Measurements from ENCODE around the gene FAM3A. TPM values are rescaled to one million over a fixed set of nuclear protein-coding genes. Genes with fewer than 3 reads are reported as not detected.

FAM3A gene
- total and polyA plus RNA-seq, 9 of the 15 experiments (the other 6 are each of a cell fraction or from before 2014, with no cell fraction given), result 0.75 to 70.6 (median 27.0) TPM

DNA sequence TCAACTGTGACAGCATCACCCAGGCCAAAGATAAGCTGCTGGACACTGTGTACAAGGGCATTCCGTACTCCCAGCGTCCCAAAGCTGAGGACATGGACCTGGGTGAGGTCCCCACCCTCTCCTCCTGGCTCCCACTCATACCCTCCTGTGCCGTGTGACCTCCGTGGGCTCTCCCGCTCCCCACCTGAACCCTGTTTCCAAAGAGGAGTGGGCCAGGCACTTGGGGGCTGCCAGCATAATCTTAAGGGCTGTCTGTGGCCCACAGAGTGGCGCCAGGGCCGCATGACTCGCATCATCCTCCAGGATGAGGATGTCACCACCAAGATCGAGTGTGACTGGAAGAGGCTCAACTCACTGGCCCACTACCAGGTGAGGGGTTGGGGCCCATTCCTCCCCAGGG lies 46.9 kb downstream of the FAM3A start:
- TF ChIP-seq STAT5A (IDR thresholded peaks at IDR 0.05; ENCODE audit: borderline replicate concordance, low read length) (no peak), ZNF696 (CRISPR knock-in tag; conservative IDR thresholded peaks at IDR 0.05) (no peak), FOXA1 (IDR thresholded peaks at IDR 0.05; ENCODE audit: borderline replicate concordance) (no peak), KDM1A (IDR thresholded peaks at IDR 0.05) (no peak), TBL1XR1 (IDR thresholded peaks at IDR 0.05; ENCODE audit: low read length in 2 of 2) (no peak), PTTG1 (tag; IDR thresholded peaks at IDR 0.05; ENCODE audit: low read depth) (no peak), ZC3H4 (CRISPR knock-in tag; IDR thresholded peaks at IDR 0.05; ENCODE audit: borderline replicate concordance) (no peak), BHLHE40 (IDR thresholded peaks at IDR 0.05; ENCODE audit: low read length) (no peak), HDAC2 (IDR thresholded peaks at IDR 0.05) (no peak), ELF1 (tag; IDR thresholded peaks at IDR 0.05) (no peak), MXI1 (IDR thresholded peaks at IDR 0.05; ENCODE audit: low read depth, low read length) (no peak), ZNF444 (CRISPR knock-in tag; IDR thresholded peaks at IDR 0.05) (no peak), TOE1 (IDR thresholded peaks at IDR 0.05; ENCODE audit: borderline replicate concordance) (no peak), TOE1 (CRISPR knock-in tag; IDR thresholded peaks at IDR 0.05; ENCODE audit: borderline replicate concordance, low read depth) (no peak), ZNF133 (CRISPR knock-in tag; IDR thresholded peaks at IDR 0.05) (no peak), ZBTB17 (CRISPR knock-in tag; IDR thresholded peaks at IDR 0.05) (no peak), RBM39 (optimal IDR thresholded peaks at IDR 0.05; ENCODE audit: low read depth, low read length) (no peak), SAP30 (IDR thresholded peaks at IDR 0.05; ENCODE audit: borderline replicate concordance, insufficient read depth, low read depth, low read length, poor library complexity, severe bottlenecking) (no peak), MCM3 (IDR thresholded peaks at IDR 0.05) (no peak)
- TF ChIP-seq, protein P1, sequence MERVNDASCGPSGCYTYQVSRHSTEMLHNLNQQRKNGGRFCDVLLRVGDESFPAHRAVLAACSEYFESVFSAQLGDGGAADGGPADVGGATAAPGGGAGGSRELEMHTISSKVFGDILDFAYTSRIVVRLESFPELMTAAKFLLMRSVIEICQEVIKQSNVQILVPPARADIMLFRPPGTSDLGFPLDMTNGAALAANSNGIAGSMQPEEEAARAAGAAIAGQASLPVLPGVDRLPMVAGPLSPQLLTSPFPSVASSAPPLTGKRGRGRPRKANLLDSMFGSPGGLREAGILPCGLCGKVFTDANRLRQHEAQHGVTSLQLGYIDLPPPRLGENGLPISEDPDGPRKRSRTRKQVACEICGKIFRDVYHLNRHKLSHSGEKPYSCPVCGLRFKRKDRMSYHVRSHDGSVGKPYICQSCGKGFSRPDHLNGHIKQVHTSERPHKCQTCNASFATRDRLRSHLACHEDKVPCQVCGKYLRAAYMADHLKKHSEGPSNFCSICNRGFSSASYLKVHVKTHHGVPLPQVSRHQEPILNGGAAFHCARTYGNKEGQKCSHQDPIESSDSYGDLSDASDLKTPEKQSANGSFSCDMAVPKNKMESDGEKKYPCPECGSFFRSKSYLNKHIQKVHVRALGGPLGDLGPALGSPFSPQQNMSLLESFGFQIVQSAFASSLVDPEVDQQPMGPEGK (CRISPR knock-in tag; IDR thresholded peaks at IDR 0.05; ENCODE audit: borderline replicate concordance), result no peak
- Histone ChIP-seq H3K36me3 (ENCODE audit: control insufficient read depth, insufficient read depth, low read length) (peaks cover 79% of the 10 kb centered on the region; the same call in 2 of the 3 replicates), H2AFZ (ENCODE audit: low read depth, low read length) (no peak overlapping the region), H4K20me1 (replicated peaks; ENCODE audit: control insufficient read depth, insufficient read depth, low read length) (no peaks in the 10 kb centered on the region), H3K79me2 (ENCODE audit: control insufficient read depth, insufficient read depth, low read length) (no peaks in the 10 kb centered on the region), H3K4me1 (replicated peaks in 1 of 2; ENCODE audit: control insufficient read depth in 2 of 2, insufficient read depth in 2 of 2, low read length in 2 of 2) (peaks cover 0 to 14% of the 10 kb centered on the region in 2 experiments; a peak in 2 of 5 replicates), H3K9me1 (ENCODE audit: control insufficient read depth, insufficient read depth, low read length) (no peaks in the 10 kb centered on the region), H3K27me3 (ENCODE audit: control insufficient read depth in 2 of 2, insufficient read depth in 2 of 2, low read length in 2 of 2) (no peaks in the 10 kb centered on the region), H3K4me3 (no peak overlapping the region), H3K9me3 (replicated peaks; ENCODE audit: control insufficient read depth, insufficient read depth, low read depth, low read length) (no peaks in the 10 kb centered on the region), H3K27ac (ENCODE audit: extremely low read depth, low read depth, low read length) (no peak overlapping the region), H3K4me2 (ENCODE audit: insufficient read depth, low read length) (no peak overlapping the region), H3K9ac (ENCODE audit: insufficient read depth in 1 of 2, low read depth in 2 of 2, low read length in 2 of 2) (no peak overlapping the region)
- FAIRE-seq (no peak), ATAC-seq (no peak), DNase-seq (ENCODE audit: extremely low read depth in 1 of 4, low spot score in 3 of 4) (no peak)
- in situ Hi-C loops (cut with MboI) (no loop called here), intact Hi-C loops (cut with micrococcal nuclease) (no loop called here)
- ChIA-PET CTCF (ENCODE audit: low intra/inter-chr PET ratio) (no interaction called here), POLR2A (no interaction called here)
- WGBS (ENCODE audit: insufficient coverage, low coverage, missing lambda C conversion rate), result 84% methylated on average over 8 of the region's 9 CpGs
- BruUV-seq (replicated peaks), result no TSS peak
